IMR-90 (cell line): Measurements from ENCODE around the gene PLXNA4. TPM values are rescaled to one million over a fixed set of nuclear protein-coding genes. Genes with fewer than 3 reads are reported as not detected.

ENCODE experiments used
- ATAC-seq: fragments of 200-7000 bp; cut with Tn5 transposase; 2 replicates; pipeline ENCODE4 v1.9.1; 2020; ENCODE audit warnings: low read depth, mild to moderate bottlenecking, moderate library complexity
- BruUV-seq: library from RNA; stranded (reverse); fragments of 400-500 nt; replicated peaks from 2 replicates; lab custom pipeline; 2021; lab: Mats Ljungman, UMichigan
- CTCF ChIA-PET: fragments of 300-600 bp; formaldehyde crosslinking; extraction: SDS; loops from one replicate; lab custom pipeline; 2021; ENCODE audit warnings: antibody characterized with exemption; lab: Yijun Ruan, JAX
- POLR2A ChIA-PET: fragments of 300-600 bp; sonication (Branson Sonifier 250); formaldehyde crosslinking; loops from one replicate; lab custom pipeline; 2022; ENCODE audit warnings: antibody characterized with exemption; ENCODE audit not compliant: unreplicated experiment; lab: Charles Lee
- DNase-seq: peaks from one replicate; pipeline ENCODE4 v3.0.0; 2013
- H2AFZ ChIP-seq: replicated peaks from 2 replicates; pipeline ENCODE3; 2013; ENCODE audit warnings: low read length, mild to moderate bottlenecking; ENCODE audit not compliant: poor library complexity
- H2AK5ac ChIP-seq: 2 replicates; pipeline ENCODE4 v1.6.1; 2013; ENCODE audit warnings: low read depth, low read length, inconsistent platforms
- H2AK9ac ChIP-seq: replicated peaks from 2 replicates; pipeline ENCODE3; 2013; ENCODE audit warnings: mild to moderate bottlenecking, low read depth, low read length, moderate library complexity; ENCODE audit not compliant: poor library complexity
- H2BK120ac ChIP-seq: 2 replicates; pipeline ENCODE4 v1.6.1; 2013; ENCODE audit warnings: low read depth, low read length, inconsistent platforms
- H2BK15ac ChIP-seq: 3 replicates; pipeline ENCODE4 v1.6.1; 2013; ENCODE audit warnings: low read depth, low read length, inconsistent platforms
- H2BK20ac ChIP-seq: 2 replicates; pipeline ENCODE4 v1.6.1; 2013; ENCODE audit warnings: low read depth, mild to moderate bottlenecking, inconsistent platforms, low read length, moderate library complexity
- H2BK5ac ChIP-seq: 2 replicates; pipeline ENCODE4 v1.6.1; 2013; ENCODE audit warnings: mild to moderate bottlenecking, low read depth, low read length, inconsistent platforms; ENCODE audit not compliant: poor library complexity, severe bottlenecking
- H3K14ac ChIP-seq: replicated peaks from 2 replicates; pipeline ENCODE4 v1.6.1; 2013; ENCODE audit warnings: low read depth, low read length, inconsistent platforms
- H3K18ac ChIP-seq: 2 replicates; pipeline ENCODE4 v1.6.1; 2013; ENCODE audit warnings: low read depth, low read length, control low read depth
- H3K23ac ChIP-seq: 2 replicates; pipeline ENCODE4 v1.6.1; 2013; ENCODE audit warnings: low read depth, low read length, inconsistent platforms
- H3K27ac ChIP-seq: 2 replicates; pipeline ENCODE4 v1.5.1; 2013; ENCODE audit warnings: mild to moderate bottlenecking, control low read depth, low read length; ENCODE audit not compliant: insufficient read depth
- H3K27me3 ChIP-seq: 2 replicates; pipeline ENCODE4 v1.6.1; 2013; ENCODE audit warnings: low read length; ENCODE audit not compliant: control insufficient read depth, insufficient read depth
- H3K36me3 ChIP-seq: 2 replicates; pipeline ENCODE4 v1.6.1; 2013; ENCODE audit warnings: low read length, mixed read lengths; ENCODE audit not compliant: control insufficient read depth, insufficient read depth
- H3K4ac ChIP-seq: 2 replicates; pipeline ENCODE4 v1.6.1; 2013; ENCODE audit warnings: low read depth, low read length, inconsistent platforms
- H3K4me1 ChIP-seq: 2 replicates; pipeline ENCODE4 v1.6.1; 2013; ENCODE audit warnings: low read length, mixed read lengths; ENCODE audit not compliant: control insufficient read depth, insufficient read depth
- H3K4me2 ChIP-seq: 2 replicates; pipeline ENCODE4 v1.6.1; 2013; ENCODE audit warnings: low read depth, mild to moderate bottlenecking, control low read depth, low read length, moderate library complexity
- H3K4me3 ChIP-seq: 2 replicates; pipeline ENCODE4 v1.5.1; 2013; ENCODE audit warnings: low read depth, mild to moderate bottlenecking, control low read depth, low read length, moderate library complexity; ENCODE audit not compliant: insufficient read depth
- H3K56ac ChIP-seq: 2 replicates; pipeline ENCODE4 v1.6.1; 2013; ENCODE audit warnings: low read length, inconsistent platforms; ENCODE audit not compliant: insufficient read depth; ENCODE audit errors: extremely low read depth
- H3K79me1 ChIP-seq, 2 experiments: 2 replicates each; pipeline ENCODE4 v1.6.1; 2013; ENCODE audit warnings: low read length in 2 of 2, inconsistent platforms in 1 of 2, low read depth in 1 of 2
- H3K9ac ChIP-seq: 2 replicates; pipeline ENCODE4 v1.6.1; 2013; ENCODE audit warnings: low read depth, low read length, control low read depth
- H3K9me1 ChIP-seq: 2 replicates; pipeline ENCODE4 v1.6.1; 2013; ENCODE audit warnings: low read length, inconsistent platforms; ENCODE audit not compliant: insufficient read depth
- H3K9me3 ChIP-seq: 2 replicates; pipeline ENCODE4 v1.6.1; 2013; ENCODE audit warnings: low read length; ENCODE audit not compliant: control insufficient read depth, insufficient read depth
- H4K20me1 ChIP-seq: 2 replicates; pipeline ENCODE4 v1.6.1; 2013; ENCODE audit warnings: low read length, inconsistent platforms; ENCODE audit not compliant: insufficient read depth
- H4K5ac ChIP-seq: 2 replicates; pipeline ENCODE4 v1.6.1; 2013; ENCODE audit warnings: mild to moderate bottlenecking, low read depth, low read length, control low read depth
- H4K8ac ChIP-seq, 2 experiments: 2 replicates each; pipeline ENCODE4 v1.6.1; 2013; ENCODE audit warnings: low read depth in 2 of 2, low read length in 2 of 2, control low read depth in 1 of 2, inconsistent platforms in 1 of 2
- H4K91ac ChIP-seq: 2 replicates; pipeline ENCODE4 v1.6.1; 2013; ENCODE audit warnings: low read depth, low read length, inconsistent platforms; ENCODE audit not compliant: insufficient read depth
- SMC3 ChIP-seq: fragments of 150-350 bp; IDR thresholded peaks from 2 replicates; pipeline ENCODE4 v1.6.1; 2016; ENCODE audit warnings: low read depth, mild to moderate bottlenecking, antibody characterized with exemption, low read length, moderate library complexity
- WGBS, 2 experiments: methylation state at CpG; one replicate each; pipeline versions ENCODE4 v1.1.5 to v1.1.7; 2013; ENCODE audit warnings: missing lambda C conversion rate in 2 of 2; ENCODE audit not compliant: insufficient read length in 1 of 2; ENCODE audit errors: extremely low coverage in 2 of 2; 5-methylcytosine and 5-hydroxymethylcytosine counted together
- dilution Hi-C: fragments of 300-500 bp; cut with HindIII; formaldehyde crosslinking; loops from one replicate; pipeline ENCODE4 v1.14.3; 2018; ENCODE audit warnings: low sequenced_read_pairs; ENCODE audit not compliant: unreplicated experiment
- in situ Hi-C: fragments of 300-500 bp; cut with MboI; formaldehyde crosslinking; loops from 3 replicates; pipeline ENCODE4 v1.14.3; 2019; ENCODE audit warnings: low sequenced_read_pairs, inconsistent platforms, mixed read lengths
- intact Hi-C: fragments of 100-400 bp; cut with micrococcal nuclease; formaldehyde crosslinking; loops from 2 replicates; pipeline ENCODE4 v1.10.0; 2022
- polyA plus RNA-seq, 3 experiments: library from polyadenylated mRNA; depleted of rRNA; stranded (reverse); fragments of >200 nt; gene quantifications; 2 replicates each; pipeline ENCODE4 v1.2.3, GENCODE V29; 2012; ENCODE audit warnings: low replicate concordance in 1 of 3
- total RNA-seq: library from RNA; depleted of rRNA; stranded (reverse); fragments of >200 nt; gene quantifications from 2 replicates; pipeline ENCODE4 v1.2.3, GENCODE V29; 2012

PLXNA4 gene
- total and polyA plus RNA-seq, 2 of the 4 experiments (the other 2 are of a cell fraction): under 0.01 TPM

- no peak for TF ChIP-seq SMC3
- Histone ChIP-seq H2AK5ac (no peak overlapping the region), H3K79me1 (no peaks in the 10 kb centered on the region), H2AFZ (no peak overlapping the region), H3K27ac (no peak overlapping the region), H3K18ac (no peak overlapping the region), H4K91ac (no peak overlapping the region), H3K4me3 (no peak overlapping the region), H3K27me3 (no peaks in the 10 kb centered on the region), H2BK20ac (no peak overlapping the region), H4K8ac (no peak overlapping the region), H2BK5ac (no peak overlapping the region), H2BK120ac (no peak overlapping the region), H3K36me3 (no peaks in the 10 kb centered on the region), H2BK15ac (no peak overlapping the region), H3K14ac (no peak overlapping the region), H3K9ac (no peak overlapping the region), H3K56ac (no peak overlapping the region), H2AK9ac (no peak overlapping the region), H3K23ac (no peak overlapping the region), H4K20me1 (no peaks in the 10 kb centered on the region), H3K4me1 (no peaks in the 10 kb centered on the region), H3K9me1 (no peaks in the 10 kb centered on the region), H4K5ac (no peak overlapping the region), H3K9me3 (no peaks in the 10 kb centered on the region), H3K4ac (no peak overlapping the region), H3K4me2 (no peak overlapping the region)
- POLR2A ChIA-PET: no interaction called here
- BruUV-seq: no TSS peak
- in situ Hi-C loops (no loop called here), dilution Hi-C loops (no loop called here), intact Hi-C loops (no loop called here)
- CTCF ChIA-PET: no interaction called here
- 86% methylated on average over 6 of the region's 9 CpGs; no CpG with 5 or more reads in 1 of the 2 experiments for WGBS, 2 experiments
- DNase-seq (no peak), ATAC-seq (no peak)
These were observed 431.2 kb downstream of the PLXNA4 start for GRCh38 chr7:132145063-132145462.
